Panc1 (cell line): Measurements from ENCODE around the gene STAC. TPM values are rescaled to one million over a fixed set of nuclear protein-coding genes. Genes with fewer than 3 reads are reported as not detected.

Source experiments
- ATAC-seq: fragments of 200-7000 bp; cut with Tn5 transposase; 2 replicates; pipeline ENCODE4 v1.9.1; 2020; ENCODE audit warnings: mild to moderate bottlenecking, moderate library complexity
- BruUV-seq: library from RNA; stranded (reverse); fragments of 400-500 nt; replicated peaks from 2 replicates; lab custom pipeline; 2021; lab: Mats Ljungman, UMichigan
- CTCF ChIA-PET: fragments of 300-600 bp; sonication (Branson Sonifier 250); formaldehyde crosslinking; loops from one replicate; lab custom pipeline; 2022; ENCODE audit warnings: antibody characterized with exemption; lab: Charles Lee
- POLR2A ChIA-PET: fragments of 300-600 bp; sonication (Branson Sonifier 250); formaldehyde crosslinking; loops from one replicate; lab custom pipeline; 2022; ENCODE audit warnings: antibody characterized with exemption; lab: Charles Lee
- DNase-seq: peaks from one replicate; pipeline ENCODE4 v3.0.0-alpha.2; 2010; ENCODE audit warnings: low read depth, low spot score
- H3K27ac ChIP-seq: 2 replicates; pipeline ENCODE4 v1.5.1; 2011; ENCODE audit warnings: mild to moderate bottlenecking, low read length, inconsistent platforms
- H3K27me3 ChIP-seq: fragments of 200-500 bp; sonication (Bioruptor generic); 2 replicates; pipeline ENCODE4 v1.6.0; 2014; ENCODE audit warnings: low read length, inconsistent platforms; ENCODE audit not compliant: control insufficient read depth, insufficient read depth
- H3K36me3 ChIP-seq: fragments of 200-500 bp; sonication (Bioruptor generic); 2 replicates; pipeline ENCODE4 v1.5.1; 2014; ENCODE audit warnings: inconsistent platforms, mild to moderate bottlenecking, low read length, moderate library complexity; ENCODE audit not compliant: control insufficient read depth, insufficient read depth
- H3K4me1 ChIP-seq: 2 replicates; pipeline ENCODE4 v1.5.1; 2011; ENCODE audit warnings: inconsistent platforms, mild to moderate bottlenecking, low read length, moderate library complexity; ENCODE audit not compliant: control insufficient read depth, insufficient read depth
- H3K4me3 ChIP-seq, 2 experiments: 2 replicates each; pipeline ENCODE4 v1.5.1; 2011 to 2012; ENCODE audit warnings: low read depth in 2 of 2, low read length in 2 of 2, mild to moderate bottlenecking in 2 of 2, inconsistent platforms in 1 of 2, moderate library complexity in 1 of 2
- H3K9me3 ChIP-seq: fragments of 200-500 bp; sonication (Bioruptor generic); 2 replicates; pipeline ENCODE4 v1.5.1; 2014; ENCODE audit warnings: low read depth, mild to moderate bottlenecking, inconsistent platforms, low read length, moderate library complexity; ENCODE audit not compliant: control insufficient read depth, insufficient read depth
- CTCF ChIP-seq: fragments of 450-650 bp; IDR thresholded peaks from 2 replicates; pipeline ENCODE4 v1.5.1; 2017; ENCODE audit warnings: mild to moderate bottlenecking
- POLR2AphosphoS5 ChIP-seq: IDR thresholded peaks from 2 replicates; pipeline ENCODE4 v1.6.1; 2012; ENCODE audit warnings: mild to moderate bottlenecking, low read depth, low read length, moderate library complexity
- REST ChIP-seq, 2 experiments: IDR thresholded peaks; 2 replicates each; pipeline ENCODE4 v1.6.1; 2011 to 2012; ENCODE audit warnings: low read depth in 2 of 2, control low read depth in 1 of 2, low read length in 1 of 2, mild to moderate bottlenecking in 1 of 2, moderate library complexity in 1 of 2; ENCODE audit not compliant: insufficient read depth in 1 of 2
- SIN3A ChIP-seq: IDR thresholded peaks from 2 replicates; pipeline ENCODE4 v1.6.1; 2012; ENCODE audit warnings: low read depth, mild to moderate bottlenecking, low read length, moderate library complexity, borderline replicate concordance; ENCODE audit not compliant: insufficient read depth
- TCF7L2 ChIP-seq: IDR thresholded peaks from 2 replicates; pipeline ENCODE4 v1.6.1; 2011; ENCODE audit warnings: mild to moderate bottlenecking, low read depth, low read length, inconsistent platforms
- in situ Hi-C: cut with HindIII; loops from 2 replicates; pipeline ENCODE4 v1.10.0; 2016; ENCODE audit warnings: low sequenced_read_pairs, low pct_unique_long_range_greater_than_20kb
- intact Hi-C: fragments of 100-400 bp; cut with micrococcal nuclease; formaldehyde crosslinking; loops from one replicate; pipeline ENCODE4 v1.10.0; 2022; ENCODE audit not compliant: unreplicated experiment
- total RNA-seq: library from RNA; stranded (reverse); gene quantifications from one replicate; pipeline ENCODE4 v1.2.1, GENCODE V29; 2021; ENCODE audit not compliant: unreplicated experiment

The STAC gene
- total RNA-seq, 1 experiment from 2014 or later, result 18.8 TPM

DNA sequence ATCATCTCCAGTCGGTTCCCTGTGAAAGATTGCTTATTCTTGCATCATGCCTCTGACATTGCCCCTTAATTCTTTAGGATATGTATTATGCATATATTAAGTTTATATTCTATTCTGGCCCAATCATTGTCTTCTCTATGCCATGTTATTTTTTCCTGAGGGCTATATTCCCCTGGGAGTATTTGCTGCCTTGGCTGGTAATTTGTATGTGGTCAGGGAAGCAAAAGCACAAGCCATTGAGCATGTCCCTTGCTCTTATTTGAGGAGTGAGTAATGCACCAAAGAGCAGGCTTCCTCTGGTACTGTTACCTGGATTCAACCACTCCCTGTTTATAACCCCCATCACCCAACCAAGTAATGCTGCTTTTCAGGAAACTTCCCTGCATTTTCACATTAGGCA is 36.3 kb downstream of the STAC start:
- BruUV-seq, result no TSS peak
- Histone ChIP-seq H3K9me3 (no peaks in the 10 kb centered on the region), H3K4me1 (no peaks in the 10 kb centered on the region), H3K36me3 (no peaks in the 10 kb centered on the region), H3K27me3 (no peaks in the 10 kb centered on the region), H3K27ac (no peak overlapping the region), H3K4me3 (no peak overlapping the region)
- ATAC-seq, result no peak
- TF ChIP-seq TCF7L2 (no peak), CTCF (no peak), SIN3A (no peak), REST (IDR thresholded peaks at IDR 0.05; ENCODE audit: insufficient read depth in 1 of 2, low read depth in 2 of 2, low read length in 1 of 2) (no peak), POLR2AphosphoS5 (no peak)
- intact Hi-C loops (no loop called here), in situ Hi-C loops (no loop called here)
- no peak for DNase-seq
- ChIA-PET CTCF (no interaction called here), POLR2A (no interaction called here)

DNA sequence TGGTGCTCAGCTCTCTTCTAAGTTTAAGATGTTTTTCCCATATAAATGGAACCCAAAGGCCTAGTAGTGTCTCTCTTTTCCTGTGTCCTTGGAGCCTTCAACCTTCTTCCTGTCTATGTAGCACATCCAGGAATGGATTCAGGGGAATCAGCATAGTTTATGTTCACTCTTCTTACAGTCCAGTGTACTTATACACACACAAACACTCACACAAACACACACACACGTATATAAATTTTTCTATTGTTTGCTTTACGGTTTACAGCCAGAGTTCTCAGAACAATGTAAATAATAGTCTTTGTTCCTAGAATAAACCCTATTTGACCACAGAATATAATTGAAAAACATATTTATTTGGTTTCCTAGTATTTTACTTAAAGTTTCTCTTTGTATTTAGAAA is 36.9 kb downstream of the STAC start:
- no peak for DNase-seq
- H3K27ac ChIP-seq, result no peak overlapping the region
- in situ Hi-C loops (no loop called here), intact Hi-C loops (no loop called here)
- no peaks in the 10 kb centered on the region for H3K36me3 ChIP-seq
- no peaks in the 10 kb centered on the region for H3K9me3 ChIP-seq
- TF ChIP-seq REST (IDR thresholded peaks at IDR 0.05; ENCODE audit: insufficient read depth in 1 of 2, low read depth in 2 of 2, low read length in 1 of 2) (no peak), CTCF (no peak), POLR2AphosphoS5 (no peak), SIN3A (no peak), TCF7L2 (no peak)
- no peaks in the 10 kb centered on the region for H3K4me1 ChIP-seq
- ChIA-PET CTCF (no interaction called here), POLR2A (no interaction called here)
- ATAC-seq, result no peak
- no TSS peak for BruUV-seq
- H3K27me3 ChIP-seq, result no peaks in the 10 kb centered on the region
- H3K4me3 ChIP-seq, result no peak overlapping the region
